Left cardiac atrium (tissue), 4 donors: Measurements from ENCODE around the gene CHRNA4. TPM values are rescaled to one million over a fixed set of nuclear protein-coding genes. Genes with fewer than 3 reads are reported as not detected.

ENCODE experiments used
- ATAC-seq, 2 donors: fragments of 200-7000 bp; cut with Tn5 transposase; one replicate each; pipeline ENCODE4 v1.9.1; 2020; ENCODE audit warnings: mild to moderate bottlenecking in 2 of 2, moderate library complexity in 2 of 2
- DNase-seq: peaks from one replicate; pipeline ENCODE4 v3.0.0-alpha.2; 2020
- intact Hi-C, 2 donors: fragments of 100-400 bp; cut with DNase I; formaldehyde crosslinking; loops; one replicate each; pipeline versions ENCODE4 v1.14.1 to v1.15.1; 2022 to 2023
- total RNA-seq, 2 donors: library from RNA; stranded (reverse); fragmentation: NEBNext Ultra II Directional; extraction: Animal tissue kit (Norgen Biotek cat#: 25700); gene quantifications; one replicate each; pipeline ENCODE4 v1.2.1, GENCODE V29; 2021
- donor health status: DM: no; HTN: yes; CAD: no.
- donor health status: DM: no; HTN: yes; CAD: no; lungs with severe emphysema.
- donor health status: DM: yes; HTN: yes; CAD: no.
- donor health status: Dilated cardiomyopathy.

The CHRNA4 gene
- total RNA-seq, 2 donors from 2014 or later = 0.06 to 0.31 TPM

DNA sequence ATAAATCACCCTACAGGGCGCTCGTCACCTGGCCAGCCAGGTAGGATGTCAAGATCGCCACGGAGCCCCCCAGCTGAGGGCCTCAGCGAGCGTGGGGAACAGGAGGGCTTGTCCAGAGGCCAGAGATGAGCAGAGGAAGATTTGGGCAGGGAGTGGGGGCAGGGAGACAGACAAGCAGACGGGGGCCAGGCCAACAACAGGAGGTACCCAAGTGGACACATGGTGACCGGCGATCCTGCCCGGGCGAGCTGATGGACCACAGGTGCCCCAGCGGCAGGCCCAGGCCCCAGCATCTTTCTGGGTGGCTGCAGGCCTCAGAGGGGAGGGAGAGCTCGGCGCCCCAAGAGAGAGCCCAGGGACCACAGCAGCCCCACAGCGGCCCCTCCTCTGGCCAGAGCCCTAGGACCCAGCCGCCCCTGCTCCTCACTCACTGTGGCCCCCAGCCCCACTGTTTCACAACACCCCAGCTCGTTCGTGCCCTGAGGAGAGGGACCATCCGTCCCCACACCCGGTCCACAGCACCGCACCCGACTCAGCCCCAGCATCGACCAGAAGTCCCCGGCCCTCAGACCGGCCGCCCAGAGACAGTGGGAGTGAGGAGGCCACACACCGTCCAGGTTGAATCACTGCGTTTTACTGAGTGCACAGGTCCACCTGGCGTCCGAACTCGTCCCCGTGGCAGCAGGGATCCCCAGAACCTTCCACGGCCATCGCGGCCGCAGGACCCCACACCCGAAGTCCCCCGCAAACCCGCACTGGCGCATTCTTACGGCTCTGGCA is 38.6 kb upstream of the CHRNA4 start:
- ATAC-seq (no peak), DNase-seq (no peak)
- intact Hi-C loops = no loop called here

DNA sequence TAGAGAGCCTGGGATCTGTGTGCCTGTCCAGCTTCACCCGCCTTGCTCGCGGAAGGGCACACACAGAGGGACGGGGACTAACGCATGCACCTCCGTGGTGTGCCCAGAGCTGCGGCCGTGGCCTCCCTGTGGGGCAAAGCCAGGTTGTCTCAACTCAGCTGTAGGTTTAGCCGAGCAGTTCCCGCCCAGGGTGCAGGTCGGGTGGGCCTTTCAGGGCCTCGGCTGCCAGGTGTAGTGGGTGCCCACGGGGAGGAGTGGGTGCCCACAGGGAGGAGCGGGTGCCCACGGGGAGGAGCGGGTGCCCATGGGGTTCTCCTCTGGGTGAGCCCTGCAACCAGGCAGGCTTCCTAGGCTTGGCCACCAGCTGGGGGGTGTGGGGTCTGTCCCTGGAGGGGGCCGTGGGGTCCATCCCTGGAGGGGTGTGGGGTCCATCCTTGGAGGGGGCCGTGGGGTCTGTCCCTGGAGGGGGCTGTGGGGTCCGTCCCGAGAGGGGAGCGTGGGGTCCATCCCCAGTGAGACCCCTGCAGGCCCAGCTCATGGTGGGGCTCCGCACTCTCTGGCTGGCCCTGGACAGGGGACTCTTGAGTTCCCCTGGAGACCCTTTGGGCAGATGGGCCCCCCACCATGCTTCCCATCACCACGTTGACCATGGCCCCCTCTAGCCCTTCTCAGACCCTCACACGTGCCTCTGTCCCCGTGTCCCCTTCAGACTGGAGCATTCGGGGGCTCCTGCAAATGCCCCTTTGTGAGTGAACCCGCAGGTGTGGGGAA is 37.8 kb upstream of the CHRNA4 start:
- ATAC-seq = no peak
- DNase-seq = no peak

DNA sequence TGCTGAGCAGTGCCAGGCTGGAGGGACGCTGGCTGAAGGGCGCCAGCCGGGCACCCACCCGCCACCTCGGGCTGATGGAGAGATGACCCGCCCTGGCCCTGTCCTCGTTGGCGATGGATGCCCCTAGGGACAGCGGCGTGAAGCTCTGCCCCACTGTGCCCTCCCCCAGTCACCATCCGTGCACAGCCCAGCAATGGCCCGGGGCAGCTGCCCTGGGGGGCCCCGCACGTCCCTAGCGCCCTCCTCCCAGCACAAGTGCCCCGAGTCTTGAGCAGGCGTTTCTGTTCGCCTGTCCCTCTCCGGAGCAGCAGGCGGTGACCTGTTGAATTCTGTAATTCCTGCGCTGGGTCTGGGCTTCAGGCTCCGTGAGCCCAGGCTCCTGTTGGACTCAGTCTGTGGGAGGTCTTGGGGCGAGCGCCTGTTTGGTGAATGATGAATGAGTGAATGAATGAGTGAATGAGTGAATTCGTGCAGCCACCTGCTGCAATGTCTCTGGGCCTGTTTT is 36.8 kb upstream of the CHRNA4 start:
- DNase-seq = no peak
- no peak for ATAC-seq
- intact Hi-C loops = no loop called here

More for the DNA sequence above, 37.8 kb upstream of the CHRNA4 start:
- intact Hi-C loops = no loop called here

DNA sequence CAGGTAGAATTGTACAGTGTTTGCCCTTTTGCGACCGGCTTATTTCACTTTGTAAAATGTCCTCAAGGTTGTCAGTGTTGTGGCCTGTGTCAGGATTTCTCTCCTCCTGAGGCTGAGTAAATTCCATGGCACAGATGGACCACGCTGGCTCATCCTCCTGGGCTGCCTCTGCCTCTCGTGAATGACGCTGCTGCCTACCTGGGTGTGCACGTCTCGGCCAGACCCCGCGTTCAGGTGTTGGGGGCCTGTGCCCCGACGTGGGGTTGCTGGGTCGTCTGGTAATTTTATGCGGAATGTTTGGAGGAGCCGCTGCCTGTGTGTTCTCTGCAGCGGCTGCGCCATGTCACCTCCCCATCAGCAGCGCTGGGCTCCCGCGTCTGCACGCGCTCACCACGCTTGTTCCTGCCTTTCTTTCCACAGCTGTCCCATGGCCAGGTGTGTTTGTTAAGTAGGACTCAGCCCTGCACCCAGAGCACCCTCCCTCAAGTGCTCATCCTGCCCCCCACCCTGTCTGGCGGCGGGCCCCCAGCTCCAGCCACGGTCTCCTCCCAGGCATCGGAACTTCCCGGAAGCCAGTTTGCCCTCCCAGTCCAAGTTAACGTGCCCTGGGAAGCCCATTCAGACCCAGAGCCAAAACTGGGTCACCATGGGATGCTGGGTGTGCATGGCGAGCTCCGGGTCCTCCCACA is 36.1 kb upstream of the CHRNA4 start:
- intact Hi-C loops = no loop called here
- no peak for DNase-seq
- no peak for ATAC-seq

DNA sequence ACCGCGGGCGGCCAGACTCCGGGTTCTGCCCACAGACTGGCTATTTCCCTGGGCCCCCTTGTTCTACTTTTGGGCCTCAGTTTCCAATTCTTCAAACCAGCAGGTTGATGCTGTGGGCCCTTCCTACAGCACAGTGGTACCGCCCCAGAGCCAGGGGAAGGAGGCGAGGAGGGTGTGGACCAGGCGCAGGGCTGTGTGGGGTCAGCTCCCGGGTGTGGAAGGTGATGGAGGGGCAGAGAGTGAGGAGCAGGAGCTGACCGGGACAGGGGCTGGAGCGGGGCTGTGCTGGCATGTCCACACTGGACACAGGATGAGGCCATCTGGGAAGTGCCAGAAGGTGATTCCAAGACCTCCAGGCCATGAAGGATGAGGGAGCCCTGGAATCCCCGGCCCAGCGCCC is 35.2 kb upstream of the CHRNA4 start:
- intact Hi-C loops = no loop called here
- ATAC-seq (no peak), DNase-seq (no peak)

DNA sequence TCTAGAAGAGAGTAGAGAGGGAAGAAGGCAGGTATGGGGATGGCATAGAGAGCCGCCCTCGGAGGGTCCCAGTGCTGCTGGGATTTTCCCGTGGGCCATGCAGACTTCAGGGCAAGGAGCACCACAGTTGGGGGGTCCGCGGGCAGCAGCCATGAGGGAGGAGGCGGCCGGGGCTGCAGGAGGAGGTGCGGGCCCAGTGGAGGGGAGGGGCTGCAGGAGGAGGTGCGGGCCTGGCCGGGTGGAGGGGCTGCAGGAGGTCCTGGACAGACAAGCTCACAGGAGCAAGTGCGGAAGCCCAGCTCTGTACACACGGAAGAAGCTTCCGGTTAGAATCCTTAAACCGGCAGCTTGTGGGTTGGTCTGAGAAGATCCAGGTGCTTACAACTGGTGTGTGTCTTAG is 34.6 kb upstream of the CHRNA4 start:
- intact Hi-C loops = no loop called here
- ATAC-seq = no peak

DNA sequence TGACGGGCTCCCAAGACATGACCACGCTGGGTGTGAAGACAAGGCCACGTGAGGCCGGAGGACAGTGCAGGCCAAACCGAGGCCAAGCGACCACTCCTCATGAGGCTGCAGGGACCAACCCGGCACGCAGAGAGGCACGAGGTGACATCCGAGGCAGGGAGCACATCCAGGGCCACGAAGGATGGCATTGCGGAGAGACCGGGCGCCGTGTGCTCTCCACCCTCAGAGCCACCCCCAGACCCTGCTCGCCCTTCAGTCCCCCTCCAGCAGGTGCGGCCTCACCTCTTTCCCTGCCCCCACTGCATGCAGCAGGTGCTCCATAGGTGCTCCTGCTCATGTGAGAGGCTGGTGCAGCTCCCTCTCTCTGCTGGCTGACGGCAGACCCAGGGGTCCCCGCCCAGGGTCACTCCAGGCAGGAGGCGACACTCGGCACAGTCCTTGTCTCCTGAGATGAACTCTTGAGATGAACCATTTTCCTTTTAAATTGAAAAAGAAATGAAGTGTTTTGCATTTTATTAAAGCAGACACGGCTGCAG is 33.8 kb upstream of the CHRNA4 start:
- intact Hi-C loops = no loop called here
- ATAC-seq (no peak), DNase-seq (no peak)

More for the DNA sequence above, 34.6 kb upstream of the CHRNA4 start:
- DNase-seq = no peak

DNA sequence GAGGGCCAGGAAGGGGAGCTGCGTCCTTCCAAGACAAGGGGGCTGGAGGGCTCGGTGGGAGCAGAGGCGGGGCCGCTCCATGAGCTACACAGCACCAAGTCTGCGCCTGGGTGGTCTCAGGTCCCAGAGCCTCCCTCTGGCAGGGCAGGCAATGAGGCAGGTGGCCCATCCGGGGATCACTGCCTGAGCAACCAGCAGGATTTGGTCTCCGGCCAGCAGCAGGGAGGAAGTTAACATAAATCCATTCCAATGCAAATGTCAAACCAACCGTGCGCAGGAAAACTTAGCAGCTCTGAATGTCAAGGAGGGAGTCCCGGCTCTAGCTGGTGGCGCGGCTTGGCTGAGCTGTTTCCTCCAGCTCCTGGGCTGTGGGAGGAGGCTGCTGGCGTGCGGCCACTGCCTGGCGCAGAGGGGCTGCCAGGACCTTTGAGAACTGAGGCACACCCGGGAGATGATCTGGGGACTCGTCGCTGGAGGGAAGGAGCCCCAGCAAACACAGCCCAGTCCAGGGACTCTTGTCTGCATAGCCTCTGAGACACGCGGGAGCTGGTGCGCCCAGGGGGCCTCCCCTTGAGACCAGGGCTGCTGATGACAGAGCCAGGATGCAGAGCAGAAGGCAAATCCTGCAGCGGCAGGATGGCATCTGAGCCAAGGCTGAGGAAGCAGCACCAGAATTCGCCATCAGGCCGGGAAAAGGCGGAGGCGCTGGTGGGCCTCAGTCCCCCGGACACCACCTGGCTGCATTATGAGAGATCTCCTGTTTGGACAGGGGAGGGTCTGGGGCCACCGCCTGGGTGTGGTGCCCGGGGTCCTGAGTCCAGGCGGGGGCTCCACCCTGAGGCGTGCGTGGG is 33.1 kb upstream of the CHRNA4 start:
- no peak for ATAC-seq
- intact Hi-C loops = no loop called here
- DNase-seq = no peak

DNA sequence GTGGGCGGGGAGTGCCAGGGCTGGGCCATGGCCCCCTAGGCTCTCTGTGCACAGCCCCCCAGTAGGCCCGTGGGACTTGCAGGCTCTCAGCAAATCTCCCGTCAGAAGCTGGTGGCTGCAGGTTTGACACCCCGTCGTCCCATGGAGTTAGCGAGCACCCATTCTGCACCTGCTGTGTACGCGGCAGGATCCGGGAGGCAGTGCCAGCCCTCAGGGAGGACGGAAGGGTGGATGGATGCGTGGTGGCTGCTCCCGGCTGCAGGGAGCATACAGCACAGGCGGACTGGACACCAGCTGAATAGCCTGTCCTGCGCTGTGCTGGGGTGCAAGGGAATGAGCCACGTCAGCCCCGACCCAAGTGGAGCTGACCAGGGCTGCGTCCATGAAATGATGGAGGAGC is 32.4 kb upstream of the CHRNA4 start:
- ATAC-seq (no peak), DNase-seq (no peak)

DNA sequence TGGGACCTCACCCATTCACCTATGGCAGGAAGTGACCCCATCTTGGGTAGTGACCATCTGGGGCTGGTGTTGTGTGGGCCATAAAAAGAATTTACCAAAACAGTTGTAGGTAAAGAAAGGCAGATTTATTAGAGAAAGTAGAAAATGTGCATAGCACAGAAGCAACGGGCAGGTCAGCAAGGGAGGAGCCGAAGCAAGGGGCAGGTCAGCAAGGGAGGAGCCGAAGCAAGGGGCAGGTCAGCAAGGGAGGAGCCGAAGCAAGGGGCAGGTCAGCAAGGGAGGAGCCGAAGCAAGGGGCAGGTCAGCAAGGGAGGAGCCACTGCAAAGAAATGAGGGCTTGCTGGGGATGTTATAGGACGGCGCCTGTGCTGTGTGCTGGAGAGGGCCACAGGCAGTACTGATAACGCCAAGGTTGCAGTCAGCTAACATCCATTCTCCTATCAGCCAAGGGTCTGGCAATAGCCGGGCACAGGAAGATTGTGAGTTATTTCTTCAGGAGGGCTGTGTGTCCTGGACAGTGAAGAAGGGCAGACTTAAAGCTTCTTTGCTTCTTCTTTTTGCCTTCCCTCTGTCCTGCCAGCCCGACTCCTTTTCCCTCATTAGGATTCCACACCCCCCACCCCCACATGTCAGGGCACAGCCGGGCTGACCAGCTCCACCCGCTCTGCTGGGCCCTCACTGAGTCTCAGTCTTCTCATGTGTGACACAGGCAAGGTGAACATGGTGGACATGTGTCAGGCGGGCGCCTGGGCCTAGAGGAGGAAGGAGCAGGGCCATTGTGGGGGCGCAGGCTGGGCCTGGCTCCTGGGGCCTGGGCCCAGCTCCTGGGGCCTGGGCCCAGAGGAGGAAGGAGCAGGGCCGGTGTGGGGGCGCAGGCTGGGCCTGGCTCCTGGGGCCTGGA is 31.6 kb upstream of the CHRNA4 start:
- intact Hi-C loops = no loop called here
- no peak for DNase-seq
- no peak for ATAC-seq

More for the DNA sequence above, 32.4 kb upstream of the CHRNA4 start:
- intact Hi-C loops = no loop called here

DNA sequence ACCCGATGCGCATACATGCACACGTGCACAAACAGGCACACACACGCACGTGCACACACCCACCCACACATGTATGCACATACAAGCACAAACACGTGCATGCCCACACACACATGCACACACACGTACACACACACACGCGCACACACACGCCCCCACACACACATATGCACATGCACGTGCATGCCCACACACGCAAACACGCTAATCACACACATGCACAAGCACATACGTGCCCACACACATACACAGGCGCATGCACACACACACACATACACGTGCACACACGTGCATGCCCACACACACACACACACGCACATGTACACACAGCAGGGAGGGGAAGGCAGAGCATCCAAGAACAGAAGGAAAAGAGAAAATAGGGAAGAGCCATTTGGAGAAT is 26.8 kb upstream of the CHRNA4 start:
- DNase-seq (no peak), ATAC-seq (no peak)
- intact Hi-C loops = no loop called here

DNA sequence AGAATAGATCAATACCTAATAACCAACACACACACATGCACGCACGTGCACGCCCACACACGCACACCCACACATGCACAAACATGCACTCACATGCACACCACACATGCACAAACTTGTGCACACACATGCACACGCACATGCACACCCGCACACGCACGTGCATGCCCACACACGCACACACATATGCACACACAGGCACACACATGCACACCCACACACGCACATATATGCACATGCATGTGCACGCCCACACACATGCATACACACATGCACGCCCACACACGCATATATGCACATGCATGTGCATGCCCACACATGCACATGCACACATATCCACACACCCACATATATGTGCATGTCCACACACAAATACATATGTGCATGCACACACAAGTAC is 26.2 kb upstream of the CHRNA4 start:
- intact Hi-C loops = no loop called here
- DNase-seq (no peak), ATAC-seq (no peak)

DNA sequence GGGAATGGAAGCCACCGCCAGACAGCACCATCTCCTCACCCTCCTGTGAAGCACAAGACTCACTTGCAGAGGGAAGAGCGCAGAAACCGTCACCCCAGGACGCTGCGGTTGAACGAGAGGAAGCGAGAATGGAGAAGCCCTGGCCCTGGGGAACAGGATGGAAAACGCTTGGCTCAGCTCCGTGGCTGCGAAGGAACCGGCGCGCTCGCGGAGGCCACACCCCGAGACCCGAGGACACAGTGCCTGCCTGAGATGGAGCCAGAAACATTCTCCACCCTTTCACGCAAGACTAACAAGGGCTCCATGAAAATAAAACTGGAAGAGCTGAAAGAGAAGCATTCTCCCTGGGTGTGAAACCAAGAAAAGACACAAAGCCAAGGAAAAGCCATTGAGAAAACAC is 25.3 kb upstream of the CHRNA4 start:
- no peak for ATAC-seq
- intact Hi-C loops = no loop called here
- DNase-seq = no peak

DNA sequence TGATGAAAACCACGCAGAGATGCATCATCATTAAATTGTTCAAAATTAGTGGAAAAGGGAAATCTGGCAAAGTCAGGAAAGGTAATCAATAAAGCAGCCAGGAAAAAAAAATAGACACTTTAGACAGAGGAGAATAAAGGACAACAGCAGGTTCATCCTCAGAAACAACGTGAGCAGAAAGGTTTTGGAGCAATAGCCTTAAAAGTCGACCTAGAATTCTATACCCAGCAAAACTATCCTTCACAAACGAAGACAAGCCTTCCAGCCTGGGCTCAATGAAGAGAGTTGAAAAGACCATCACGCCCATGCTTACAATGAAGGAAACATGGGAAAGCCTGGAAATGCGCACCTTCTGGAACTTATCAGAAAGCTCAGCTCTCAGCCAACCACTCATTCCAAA is 24.7 kb upstream of the CHRNA4 start:
- intact Hi-C loops = no loop called here
- no peak for ATAC-seq
- DNase-seq = no peak

DNA sequence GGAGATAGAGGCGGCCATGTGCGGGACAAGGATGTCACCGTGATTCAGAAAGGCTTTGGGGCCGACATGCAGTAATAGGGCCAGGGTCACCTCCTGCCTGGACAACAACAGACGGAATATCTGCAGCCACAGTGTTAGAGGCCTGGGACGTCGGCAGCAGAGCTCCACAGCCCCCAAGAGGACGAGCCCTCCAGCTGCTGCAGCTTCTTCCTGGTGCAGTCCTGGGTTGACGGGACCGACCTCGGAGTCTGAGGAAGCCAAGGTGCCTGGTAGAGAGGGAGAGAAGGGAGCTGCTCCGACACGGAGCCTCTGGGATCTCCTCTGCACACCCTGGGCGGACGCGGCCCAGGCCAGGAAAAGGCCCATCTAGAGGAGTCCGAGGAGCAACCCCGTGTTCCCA is 23.2 kb upstream of the CHRNA4 start:
- DNase-seq (no peak), ATAC-seq (no peak)
- intact Hi-C loops = no loop called here

DNA sequence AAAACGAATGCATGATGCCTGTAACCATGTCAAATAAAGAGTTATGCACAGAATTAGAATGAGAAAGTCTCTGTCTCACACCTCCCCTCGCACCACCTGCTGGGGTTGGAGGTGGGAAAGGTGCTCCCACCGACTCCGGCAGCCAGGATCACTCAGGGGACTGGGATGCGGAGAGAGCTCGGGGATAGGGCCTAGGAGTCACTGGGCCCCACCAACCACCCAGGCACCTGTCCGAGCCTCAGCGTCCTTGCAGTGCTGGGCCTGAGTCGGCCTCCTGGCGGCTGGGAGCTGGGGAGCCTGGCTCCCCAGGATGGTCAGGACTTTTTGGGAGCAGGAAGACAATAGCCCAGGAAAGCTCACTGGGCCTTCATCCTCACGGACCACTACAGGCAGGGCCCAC is 22.4 kb upstream of the CHRNA4 start:
- DNase-seq (no peak), ATAC-seq (no peak)
- intact Hi-C loops = no loop called here

DNA sequence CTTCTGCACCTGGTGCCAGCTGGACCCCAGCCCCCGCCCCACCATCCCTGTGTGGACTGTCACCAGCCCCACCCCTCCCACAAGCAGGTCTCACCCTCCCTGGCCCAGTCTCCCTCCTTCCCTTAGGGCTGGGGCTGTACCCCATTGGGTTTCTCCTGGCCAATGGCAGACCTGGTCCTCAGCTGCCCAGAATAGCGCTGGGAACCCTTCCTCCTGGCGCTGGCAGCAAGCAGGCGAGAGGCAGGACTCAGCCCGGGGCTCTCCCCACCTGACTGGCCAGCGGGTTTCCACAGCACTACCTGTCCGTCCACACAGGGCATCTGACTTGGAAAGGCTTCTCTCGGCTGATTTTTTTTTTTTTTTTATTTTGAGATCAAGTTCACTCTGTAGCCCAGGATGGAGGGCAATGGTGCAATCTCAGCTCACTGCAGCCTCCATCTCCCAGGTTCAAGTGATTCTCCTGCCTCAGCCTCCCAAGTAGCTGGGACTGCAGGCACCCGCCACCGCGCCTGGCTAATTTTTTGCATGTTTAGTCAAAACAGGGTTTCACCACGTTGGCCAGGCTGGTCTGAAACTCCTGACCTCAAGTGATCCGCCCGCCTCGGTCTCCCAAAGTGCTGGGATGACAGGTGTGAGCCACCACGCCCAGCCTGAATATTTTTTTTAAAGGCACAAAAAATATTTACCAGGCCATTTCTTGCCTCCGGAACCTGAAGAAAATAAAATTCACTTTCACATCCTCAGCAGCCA is 21.6 kb upstream of the CHRNA4 start:
- ATAC-seq = no peak
- intact Hi-C loops = no loop called here

More for the DNA sequence above, 21.6 kb upstream of the CHRNA4 start:
- DNase-seq = no peak
